A204.1 (cell line): ENCODE measurements around the gene PHKB.
"Not testable (repeated sequence)": the region's sequence is repeated elsewhere in the genome, so short reads cannot be mapped to it uniquely, and the experiment has no call there.

Experiments
- FAIRE-seq: peaks from 2 replicates; lab custom pipeline; 2012; peaks lifted over from hg19 to GRCh38; lab: Jason Lieb, UNC

PHKB gene

DNA sequence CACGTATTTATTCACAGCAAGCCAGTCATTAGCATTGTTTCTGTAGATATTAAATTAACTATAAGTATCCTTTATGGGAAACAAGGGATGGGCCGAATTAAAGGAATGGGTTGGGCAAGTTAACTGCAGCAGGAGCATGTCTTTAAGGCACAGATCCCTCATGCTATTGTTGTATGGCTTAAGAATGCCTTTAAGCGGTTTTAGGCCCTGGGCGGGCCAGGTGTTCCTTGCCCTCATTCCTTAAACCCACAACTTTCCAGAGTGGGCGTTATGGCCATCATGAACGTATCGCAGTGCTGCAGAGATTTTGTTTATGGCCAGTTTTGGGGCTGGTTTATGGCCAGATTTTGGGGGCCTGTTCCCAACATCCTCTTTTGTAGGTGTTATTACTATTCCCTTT, 9.1 kb downstream of the PHKB start:
- FAIRE-seq, result no peak

DNA sequence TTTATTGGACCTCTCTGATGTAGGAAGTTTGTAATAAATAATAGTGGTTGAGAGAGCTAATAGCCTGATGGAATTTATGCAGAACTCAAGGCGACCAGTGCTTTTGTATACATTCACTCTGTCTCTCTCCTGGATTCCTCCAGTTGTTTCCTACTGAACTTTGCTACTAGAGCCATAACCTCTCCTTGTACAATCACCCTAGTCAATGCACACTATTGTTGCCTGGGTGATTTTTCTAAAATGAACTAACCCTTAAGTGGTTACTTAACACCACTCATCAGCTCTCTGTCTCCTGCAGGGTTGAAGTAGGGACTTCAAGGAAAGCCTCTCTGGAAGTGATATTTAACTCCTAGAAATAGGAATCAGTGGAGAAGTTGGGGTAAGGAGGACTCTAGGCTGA, 9.7 kb downstream of the PHKB start:
- no peak for FAIRE-seq

DNA sequence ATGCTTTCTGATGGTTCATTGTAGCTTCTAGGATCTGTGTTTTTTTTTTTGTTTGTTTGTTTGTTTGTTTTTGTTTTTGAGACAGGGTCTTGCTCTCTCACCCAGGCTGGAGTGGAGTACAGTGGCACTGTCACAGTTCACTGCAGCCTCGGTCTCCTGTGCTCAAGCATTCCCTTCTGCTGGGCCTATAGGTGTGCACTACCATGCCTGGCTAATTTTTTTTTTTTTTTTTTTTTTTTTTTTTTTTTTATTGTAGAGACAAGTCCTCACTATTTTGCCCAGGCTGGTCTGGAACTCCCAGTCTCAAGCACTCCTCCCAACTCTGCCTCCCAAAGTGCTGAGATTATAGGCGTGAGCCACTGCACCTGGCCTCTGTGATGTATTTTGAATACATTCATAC, 11.9 kb downstream of the PHKB start:
- not testable (repeated sequence) for FAIRE-seq

DNA sequence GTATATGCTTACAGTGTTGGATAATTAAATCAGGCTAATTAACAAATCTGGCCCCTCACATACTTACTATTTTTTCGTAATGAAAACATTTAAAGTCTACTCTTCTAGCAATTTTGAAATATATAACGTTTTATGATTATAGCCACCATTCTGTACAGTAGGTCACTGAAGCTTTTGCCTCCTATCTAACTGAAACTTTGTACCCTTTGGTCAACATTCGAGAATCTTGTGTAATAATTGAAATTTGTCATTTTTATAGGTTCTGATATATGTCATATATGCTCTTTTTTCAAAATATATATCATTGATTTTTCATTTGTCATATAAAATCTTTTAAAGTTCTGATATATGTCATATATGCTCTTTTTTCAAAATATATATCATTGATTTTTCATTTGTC, 12.7 kb downstream of the PHKB start:
- peak; percentile 91 for FAIRE-seq

DNA sequence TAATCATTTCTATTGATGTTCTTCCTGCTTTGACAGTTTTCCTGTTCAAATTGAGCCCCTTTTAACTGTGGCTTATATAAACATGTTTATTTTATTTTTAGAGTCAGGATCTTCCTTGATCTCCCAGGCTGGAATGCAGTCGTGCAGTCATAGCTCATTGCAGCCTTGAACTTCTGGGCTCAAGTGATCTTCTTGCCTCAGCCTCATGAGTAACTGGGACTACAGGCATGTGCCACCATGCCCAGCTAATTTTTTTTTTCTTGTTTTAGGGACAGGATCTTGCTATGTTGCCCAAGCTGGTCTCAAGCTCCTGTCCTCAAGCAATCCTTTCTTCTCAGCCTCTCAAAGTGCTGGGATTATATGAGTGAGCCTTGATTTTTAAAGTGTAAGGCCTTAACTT, 14.7 kb downstream of the PHKB start:
- FAIRE-seq, result no peak

DNA sequence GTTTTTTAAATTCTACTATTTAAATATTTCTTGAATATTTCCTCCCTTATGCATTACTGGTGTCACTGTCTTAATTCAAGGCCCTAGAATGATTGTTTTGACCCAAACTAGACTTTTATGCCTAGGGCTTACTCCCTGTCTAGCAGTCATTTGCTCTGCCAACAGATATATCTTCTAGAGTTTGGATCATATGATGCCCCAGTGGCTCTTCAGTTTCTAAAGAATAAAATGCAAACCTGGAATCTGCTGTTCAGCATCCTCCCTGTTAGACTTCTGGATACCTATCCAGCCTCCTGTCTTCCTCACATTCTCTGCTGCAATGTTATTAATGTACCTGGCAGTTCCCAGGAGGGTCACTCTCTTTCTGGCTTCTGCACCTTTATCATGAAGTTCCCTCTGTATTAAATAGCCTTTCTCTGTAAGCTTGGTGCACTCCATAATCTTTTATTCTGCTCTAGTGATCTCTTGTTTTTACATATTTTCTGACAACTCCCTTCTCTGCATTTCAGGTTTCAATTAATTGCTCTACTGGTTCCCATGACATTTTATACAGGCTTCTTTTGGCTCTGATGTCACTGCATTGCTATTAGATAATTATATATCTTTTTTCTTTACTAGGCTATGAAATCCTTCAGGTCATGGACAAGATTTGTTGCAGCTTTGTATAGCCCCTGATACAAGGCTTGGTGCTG, 15.7 kb downstream of the PHKB start:
- FAIRE-seq, result no peak

DNA sequence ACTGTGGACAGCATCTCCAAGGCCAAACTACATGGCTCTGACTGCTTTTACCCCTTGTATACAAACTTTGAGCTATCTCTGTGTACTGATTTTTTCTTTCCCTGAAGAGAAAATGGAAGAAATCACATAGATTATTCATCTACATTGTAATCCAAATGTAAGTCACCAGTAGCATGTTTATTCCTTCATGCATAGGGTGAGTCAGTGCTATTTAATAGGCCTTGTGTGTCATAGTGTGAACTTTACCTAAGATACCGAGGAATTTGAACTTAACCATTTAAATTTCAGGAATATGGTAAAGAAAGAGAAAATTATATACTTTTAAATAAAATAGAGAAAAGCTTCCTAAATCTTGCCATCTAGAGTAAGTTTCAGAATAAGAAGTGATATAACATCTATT, 16.5 kb downstream of the PHKB start:
- no peak for FAIRE-seq

DNA sequence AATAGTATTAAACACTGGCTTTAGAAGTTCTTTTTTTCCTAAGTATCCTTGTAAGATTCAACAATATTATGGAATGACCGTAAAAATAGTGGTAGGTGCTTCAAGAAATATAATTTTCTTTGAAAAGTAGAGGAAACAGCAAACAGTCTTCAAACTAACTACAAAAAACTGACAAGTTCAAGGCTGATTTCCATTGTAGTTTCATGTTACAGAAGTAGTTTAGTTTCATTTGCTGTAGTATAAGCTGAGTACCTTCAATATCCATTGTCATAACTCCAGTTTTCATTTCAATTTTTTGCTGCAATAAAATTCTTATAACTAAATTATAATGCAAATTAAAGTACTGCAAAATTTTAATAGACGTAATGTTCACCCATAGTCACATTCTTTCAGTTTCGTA, 19.3 kb downstream of the PHKB start:
- no peak for FAIRE-seq

DNA sequence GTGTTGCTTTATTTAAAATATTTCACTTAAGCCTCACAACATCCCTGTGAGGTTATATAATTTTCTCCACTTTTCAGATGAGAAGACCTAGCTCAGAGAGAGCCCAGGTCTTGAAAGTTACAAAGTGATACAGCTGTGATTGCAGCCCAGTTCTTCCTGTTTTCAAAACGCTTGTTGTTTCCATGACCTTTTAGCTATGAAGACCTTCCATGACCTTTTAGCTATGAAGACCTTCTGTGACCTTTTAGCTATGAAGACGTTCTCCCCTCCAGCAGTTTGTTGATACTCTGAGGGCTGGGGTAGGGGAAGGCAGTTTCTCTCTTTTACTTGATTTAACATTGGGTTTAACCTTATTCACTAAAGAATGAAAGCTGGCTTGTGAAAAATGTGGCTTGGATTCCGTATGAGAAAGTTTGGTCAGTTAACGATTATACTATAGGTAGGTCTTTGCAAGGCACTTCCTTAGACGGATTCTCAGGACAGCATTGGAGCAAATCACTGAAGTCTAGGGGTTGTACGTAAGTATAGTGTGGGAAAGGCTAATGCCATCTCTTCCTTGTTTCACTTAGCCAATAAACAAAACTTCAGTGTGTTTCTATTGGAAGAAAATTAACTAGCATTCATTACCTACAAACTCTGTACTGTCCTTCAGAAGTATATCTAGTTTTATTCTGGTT, 20.7 kb downstream of the PHKB start:
- no peak for FAIRE-seq

DNA sequence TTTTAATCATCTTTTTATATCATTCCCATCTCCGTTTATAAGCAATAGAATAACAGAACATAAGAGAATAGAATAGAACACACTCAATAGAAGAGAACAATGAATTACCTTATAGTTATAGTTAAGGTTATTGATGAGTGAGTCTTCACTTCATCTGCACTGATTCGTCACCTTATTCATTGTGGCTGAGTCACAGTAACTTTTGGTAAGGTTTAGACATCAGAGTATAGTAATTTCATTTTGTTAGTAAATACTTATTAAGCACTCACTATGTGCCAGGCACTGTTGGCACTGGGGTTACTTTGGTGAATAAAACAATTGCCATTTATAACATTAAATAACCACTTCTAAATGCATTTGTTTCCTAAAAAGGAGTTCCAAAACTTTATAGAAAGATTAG, 22.5 kb downstream of the PHKB start:
- no peak for FAIRE-seq

DNA sequence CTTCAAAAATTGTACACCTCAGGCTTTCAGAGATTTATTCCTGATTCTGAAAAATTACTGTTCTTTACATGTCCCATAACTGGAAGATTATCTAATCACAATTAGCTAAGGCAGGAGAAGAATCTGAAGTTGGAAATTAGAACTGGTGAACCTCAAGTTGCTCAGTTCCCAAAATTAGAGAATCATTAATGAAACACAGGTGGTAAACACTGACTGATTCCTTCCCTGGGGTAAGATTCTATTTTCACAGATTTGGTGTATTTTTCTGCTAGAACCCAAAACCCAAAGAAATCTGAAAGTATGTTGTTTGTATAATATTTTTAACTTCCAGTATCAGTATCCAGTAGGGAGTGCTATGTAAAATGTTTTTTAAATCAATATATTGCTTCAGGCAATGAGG, 25.7 kb downstream of the PHKB start:
- FAIRE-seq, result no peak

DNA sequence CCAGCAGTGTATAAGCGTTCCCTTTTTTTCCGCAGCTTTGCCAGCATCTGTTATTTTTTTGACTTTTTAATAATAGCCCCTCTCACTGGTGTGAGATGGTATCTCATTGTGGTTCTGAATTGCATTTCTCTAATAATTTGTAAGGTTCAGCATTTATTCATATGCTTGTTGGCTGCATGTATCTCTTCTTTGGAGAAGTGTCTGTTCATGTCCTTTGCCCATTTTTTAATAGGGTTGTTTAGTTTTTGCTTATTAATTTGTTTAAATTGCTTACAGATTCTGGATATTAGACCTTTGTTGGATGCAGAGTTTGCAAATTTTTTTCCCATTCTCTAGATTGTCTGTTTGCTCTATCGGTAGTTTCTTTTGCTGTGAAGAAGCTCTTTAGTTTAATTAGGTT, 26.9 kb downstream of the PHKB start:
- no peak for FAIRE-seq

DNA sequence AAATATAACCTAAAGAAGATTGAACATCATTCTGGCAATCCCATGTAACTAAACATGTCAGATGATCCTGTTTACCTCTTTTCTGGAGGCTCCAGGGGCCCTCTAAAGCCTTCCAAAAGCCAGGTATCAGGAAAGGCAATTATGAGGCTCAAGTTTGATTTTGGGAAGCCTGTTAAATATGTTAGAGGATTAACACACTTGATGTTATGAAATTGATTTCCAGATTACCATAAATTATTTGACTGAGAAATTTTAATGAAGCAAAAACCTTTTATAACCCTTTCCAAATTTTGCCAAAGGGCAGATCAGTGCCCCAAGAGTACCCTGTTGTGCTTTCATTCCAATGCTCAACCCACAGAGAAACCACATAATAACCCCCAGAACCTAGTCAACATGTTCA, 29.3 kb downstream of the PHKB start:
- FAIRE-seq, result no peak

DNA sequence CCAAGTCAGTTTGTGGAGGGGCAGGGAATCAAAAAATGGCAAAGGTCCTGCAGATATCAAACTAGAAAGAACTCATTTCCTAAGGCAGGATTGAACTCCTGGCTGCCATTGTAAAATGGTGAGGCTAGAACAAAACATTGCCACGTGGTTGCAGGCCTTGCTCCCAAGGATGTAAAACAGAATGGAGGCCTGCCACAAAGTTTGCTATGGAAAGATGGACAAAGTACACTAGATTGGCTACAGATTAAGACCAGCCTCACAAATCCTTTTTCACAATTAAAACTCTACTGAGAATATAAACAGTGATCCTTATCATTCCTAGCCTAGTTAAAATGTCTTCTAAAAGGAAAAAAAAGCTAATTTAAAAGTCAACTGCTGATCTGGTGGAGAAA, 30.9 kb downstream of the PHKB start:
- FAIRE-seq, result no peak

DNA sequence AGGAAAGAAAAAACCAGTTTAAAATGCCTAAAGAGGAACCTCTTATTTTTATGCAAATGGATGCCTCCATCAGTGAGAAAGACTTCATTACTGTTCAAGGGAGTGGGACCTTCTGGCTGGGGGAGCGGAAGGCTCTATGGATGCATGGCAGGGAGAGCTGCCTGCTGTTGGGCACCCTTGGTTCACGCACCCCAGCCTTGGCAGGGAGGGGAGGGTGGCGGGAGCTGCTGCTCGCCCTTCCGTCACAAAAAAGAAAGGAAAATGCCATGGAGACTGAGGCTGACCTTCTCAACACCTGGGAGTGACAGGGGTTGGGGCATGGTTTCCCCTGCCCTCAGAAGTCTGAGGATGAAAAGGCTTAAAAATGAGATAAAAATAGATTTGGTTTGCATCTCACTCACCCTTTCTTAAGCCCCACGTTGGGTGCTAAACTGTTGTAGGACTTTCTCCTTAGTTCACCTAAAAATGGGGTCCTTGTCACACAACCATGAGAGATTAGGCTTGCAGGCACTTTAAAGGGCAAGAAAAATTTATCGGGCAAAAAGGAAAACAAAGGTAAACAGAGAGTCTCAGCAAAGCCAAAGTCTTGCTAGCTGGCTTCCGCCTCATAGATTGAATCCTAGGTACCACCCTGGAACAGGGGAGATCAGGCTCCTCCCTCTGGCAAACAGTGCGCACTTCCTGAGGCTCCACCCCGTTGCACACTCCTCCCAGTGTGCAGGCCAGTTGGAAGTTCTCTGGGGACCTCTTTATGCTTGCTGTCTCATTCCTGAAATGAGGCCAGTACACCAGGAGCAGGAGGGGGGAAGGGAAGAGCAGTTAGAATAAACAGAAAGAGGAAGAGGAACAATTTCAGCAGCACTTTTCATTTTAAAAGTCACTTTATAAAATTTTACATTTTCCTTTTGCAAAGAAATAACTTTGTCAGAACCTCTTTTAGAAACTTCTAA, 31.6 kb downstream of the PHKB start:
- FAIRE-seq, result no peak

DNA sequence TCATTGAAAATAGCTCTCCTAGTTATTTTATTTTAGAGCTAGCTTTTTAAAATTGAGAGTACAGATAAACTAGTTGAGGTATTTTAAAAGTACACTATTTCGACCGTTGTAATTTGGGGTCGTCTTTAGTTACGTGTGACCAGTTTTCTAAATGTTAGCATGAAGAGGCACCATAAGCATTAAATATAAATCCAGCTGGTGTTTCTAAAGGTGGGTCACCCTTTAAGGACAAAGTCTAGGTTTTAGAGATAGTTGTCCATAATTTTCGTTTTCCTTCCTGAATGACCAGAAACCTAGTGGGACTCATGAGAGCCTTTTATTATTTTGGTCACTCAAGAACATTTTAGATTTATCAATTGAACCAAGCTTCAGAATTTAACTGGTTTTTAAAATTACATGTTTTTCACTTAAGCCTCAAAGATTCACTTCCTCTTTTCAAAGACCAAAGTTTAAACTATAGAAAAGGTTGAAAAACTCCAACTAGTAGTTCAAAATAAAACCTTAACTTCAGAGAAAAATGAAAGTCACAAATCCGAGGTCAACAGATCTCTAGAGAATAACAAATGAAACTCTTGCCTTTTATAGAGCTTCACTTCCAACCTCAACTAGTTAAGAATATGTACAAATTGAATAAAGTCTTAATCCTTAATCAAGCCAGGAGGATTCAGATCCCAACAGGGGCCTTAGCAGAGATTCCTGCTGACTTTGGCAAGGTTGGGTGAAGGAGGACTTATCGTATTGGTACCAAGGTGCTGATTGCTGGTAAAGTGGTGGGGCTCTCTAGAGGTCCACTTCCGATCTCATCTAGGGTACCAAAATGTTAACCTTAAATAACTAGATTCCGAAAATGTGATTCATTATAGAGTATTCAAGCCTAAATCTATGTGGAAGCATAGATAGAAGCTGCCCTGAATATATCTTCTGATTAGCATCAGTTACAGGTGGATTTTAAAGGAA, 32.5 kb downstream of the PHKB start:
- FAIRE-seq, result no peak

DNA sequence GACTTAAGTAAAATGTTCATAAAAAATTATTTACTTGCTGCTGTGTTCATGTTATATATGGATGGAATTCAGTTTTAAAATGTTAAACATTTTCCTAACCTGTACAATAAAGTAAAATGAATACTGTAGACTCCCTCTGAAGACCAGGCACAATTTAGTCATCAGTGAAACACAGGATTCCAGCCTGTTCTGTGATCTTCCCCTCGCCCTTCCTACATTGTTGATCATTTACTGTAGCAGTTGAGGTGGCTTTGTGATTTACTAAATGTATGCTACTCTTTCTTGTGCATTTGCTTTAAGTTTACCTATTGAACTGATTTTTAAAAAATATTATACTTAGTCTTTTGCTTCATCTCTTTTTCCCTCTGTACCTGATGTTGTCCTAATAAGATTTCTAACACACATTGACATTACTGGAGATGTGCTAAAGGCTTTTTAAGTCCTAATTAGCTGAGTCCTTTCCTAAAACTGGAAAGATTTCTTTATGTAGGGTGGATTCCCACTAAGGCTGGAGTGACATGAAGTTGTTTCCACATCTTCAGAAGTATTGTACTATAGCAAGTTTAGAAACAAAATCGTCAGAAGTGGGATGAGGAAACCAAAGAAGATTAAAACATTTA, 38.1 kb downstream of the PHKB start:
- no peak for FAIRE-seq

DNA sequence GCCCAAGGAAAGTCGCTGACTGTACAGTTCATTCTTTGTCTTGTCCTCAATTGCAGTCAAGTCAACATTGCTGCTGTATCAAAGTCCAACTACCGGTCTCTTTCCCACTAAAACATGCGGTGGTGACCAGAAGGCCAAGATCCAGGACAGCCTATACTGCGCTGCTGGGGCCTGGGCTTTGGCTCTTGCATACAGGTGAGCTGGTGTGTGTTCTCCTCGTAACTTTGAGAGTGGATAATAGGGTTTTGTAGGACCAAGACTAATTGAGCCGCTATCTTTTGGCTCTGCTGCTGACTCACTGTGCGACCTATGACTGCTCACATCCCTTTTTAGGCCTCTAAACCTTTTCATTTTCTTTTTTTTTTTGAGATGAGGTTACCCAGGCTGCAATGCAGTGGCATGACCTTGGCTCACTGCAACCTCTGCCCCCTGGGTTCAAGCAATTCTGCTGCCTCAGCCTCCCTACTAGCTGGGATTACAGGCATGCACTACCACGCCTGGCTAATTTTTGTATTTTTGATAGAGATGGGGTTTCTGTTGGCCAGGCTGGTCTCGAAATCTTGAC, 38.7 kb downstream of the PHKB start:
- FAIRE-seq, result no peak

DNA sequence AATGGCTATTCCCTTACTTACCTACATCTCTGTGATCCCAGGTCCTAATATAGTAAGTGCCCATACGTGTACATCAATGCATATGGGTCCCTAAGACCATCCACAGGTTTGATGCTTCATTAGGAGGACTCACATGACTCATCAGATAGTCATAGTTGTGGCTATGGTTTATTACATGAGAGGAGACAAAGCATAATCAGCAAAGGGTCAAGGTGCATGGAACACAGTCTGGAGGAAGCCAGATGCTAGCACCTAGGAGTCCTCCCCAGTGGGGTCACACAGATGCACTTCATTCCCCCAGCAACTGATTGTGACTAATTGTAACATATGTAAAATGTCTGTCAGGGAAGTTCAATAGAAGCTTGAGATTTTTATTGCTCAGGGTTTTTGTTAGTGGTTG, 42.8 kb downstream of the PHKB start:
- no peak for FAIRE-seq

DNA sequence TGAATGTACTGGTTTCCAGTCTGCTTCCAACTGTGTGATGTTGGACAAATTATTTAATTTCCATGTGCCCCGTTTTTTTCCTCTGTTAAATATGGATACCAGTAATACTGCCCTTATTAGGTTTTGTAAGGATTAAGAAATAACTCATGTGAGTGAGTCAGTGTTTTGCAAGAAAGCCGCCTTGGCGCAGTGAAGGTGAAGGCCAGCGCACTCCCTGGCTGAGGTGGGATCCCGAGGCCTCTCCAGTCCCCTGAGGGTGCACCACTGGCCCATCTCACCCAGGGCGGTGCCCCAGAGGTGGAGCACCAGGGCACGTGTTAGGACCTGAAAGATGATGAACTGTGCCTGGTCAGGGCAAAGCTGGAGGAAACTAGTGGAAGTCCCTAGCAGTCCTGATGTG, 43.5 kb downstream of the PHKB start:
- no peak for FAIRE-seq

DNA sequence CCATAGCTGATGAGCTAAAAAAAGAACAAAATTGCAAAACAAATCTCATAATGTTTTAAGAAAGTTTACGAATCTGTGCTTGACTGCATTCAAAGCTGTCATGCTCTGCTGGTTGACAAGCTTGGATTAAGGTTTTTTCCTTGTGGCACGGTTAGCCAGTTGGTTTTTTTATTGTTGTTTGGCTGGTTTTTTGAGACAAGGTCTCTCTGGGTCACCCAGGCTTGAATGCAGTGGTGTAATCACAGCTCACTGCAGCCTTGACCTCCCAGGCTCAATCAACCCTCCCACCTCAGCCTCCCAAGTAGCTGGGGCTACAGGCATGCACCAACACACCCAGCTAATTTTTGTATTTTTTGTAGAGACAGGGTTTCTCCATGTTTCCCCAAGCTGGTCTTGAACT, 45.7 kb downstream of the PHKB start:
- no peak for FAIRE-seq
